Caco-2 (cell line): Measurements from ENCODE around the gene PRRT1. TPM values are rescaled to one million over a fixed set of nuclear protein-coding genes. Genes with fewer than 3 reads are reported as not detected.

Source experiments
- BruUV-seq: library from RNA; stranded (reverse); fragments of 400-500 nt; replicated peaks from 2 replicates; lab custom pipeline; 2021; lab: Mats Ljungman, UMichigan
- CTCF ChIA-PET: fragments of 300-600 bp; sonication (Branson Sonifier 250); formaldehyde crosslinking; loops from one replicate; lab custom pipeline; 2022; ENCODE audit warnings: antibody characterized with exemption; lab: Charles Lee
- POLR2A ChIA-PET: fragments of 300-600 bp; sonication (Branson Sonifier 250); formaldehyde crosslinking; loops from one replicate; lab custom pipeline; 2022; ENCODE audit warnings: antibody characterized with exemption; lab: Charles Lee
- DNase-seq, 2 experiments: peaks; one replicate each; pipeline versions ENCODE4 v3.0.0 to v3.0.0-alpha.2; 2020 to 2022
- H3K27me3 ChIP-seq: replicated peaks from 2 replicates; pipeline ENCODE4 v1.6.0; 2011; ENCODE audit warnings: low read length; ENCODE audit not compliant: control insufficient read depth, insufficient read depth
- H3K36me3 ChIP-seq: 2 replicates; pipeline ENCODE4 v1.5.1; 2011; ENCODE audit warnings: low read length; ENCODE audit not compliant: control insufficient read depth, insufficient read depth
- H3K4me1 ChIP-seq: fragments of 250-450 bp; sonication (Bioruptor Pico); 2 replicates; pipeline ENCODE4 v1.5.1; 2020; ENCODE audit warnings: mild to moderate bottlenecking
- H3K4me3 ChIP-seq: 2 replicates; pipeline ENCODE4 v1.5.1; 2011; ENCODE audit warnings: low read depth, mild to moderate bottlenecking, control low read depth, low read length
- H3K9me3 ChIP-seq: fragments of 250-450 bp; sonication (Bioruptor Pico); 2 replicates; pipeline ENCODE4 v1.5.1; 2020; ENCODE audit warnings: mild to moderate bottlenecking, moderate library complexity
- H3K27ac Mint-ChIP-seq: one replicate; pipeline ENCODE4 v1.8.0; 2022; ENCODE audit warnings: mixed read lengths; ENCODE audit not compliant: unreplicated experiment
- H3K27me3 Mint-ChIP-seq: one replicate; pipeline ENCODE4 v1.8.0; 2022; ENCODE audit warnings: mixed read lengths; ENCODE audit not compliant: insufficient read depth, unreplicated experiment
- H3K36me3 Mint-ChIP-seq: one replicate; pipeline ENCODE4 v1.8.0; 2022; ENCODE audit warnings: mild to moderate bottlenecking, mixed read lengths; ENCODE audit not compliant: insufficient read depth, unreplicated experiment
- H3K4me1 Mint-ChIP-seq: one replicate; pipeline ENCODE4 v1.8.0; 2022; ENCODE audit warnings: low read depth, mixed read lengths; ENCODE audit not compliant: unreplicated experiment
- H3K4me3 Mint-ChIP-seq: one replicate; pipeline ENCODE4 v1.8.0; 2022; ENCODE audit warnings: mild to moderate bottlenecking, moderate library complexity, mixed read lengths; ENCODE audit not compliant: unreplicated experiment
- H3K9me3 Mint-ChIP-seq: one replicate; pipeline ENCODE4 v1.8.0; 2022; ENCODE audit warnings: mixed read lengths; ENCODE audit not compliant: unreplicated experiment
- CTCF ChIP-seq, 2 experiments: fragments of 200-600 bp in 1 of 2; IDR thresholded peaks; 1 replicate in 1 of 2; 2 replicates in 1 of 2; pipeline versions ENCODE4 v1.5.1 to v1.8.0; 2011 to 2022; ENCODE audit warnings: antibody characterized with exemption in 1 of 2, control low read depth in 1 of 2, inconsistent platforms in 1 of 2, low read depth in 1 of 2, low read length in 1 of 2, mild to moderate bottlenecking in 1 of 2, moderate library complexity in 1 of 2; ENCODE audit not compliant: insufficient read depth in 1 of 2, severe bottlenecking in 1 of 2, unreplicated experiment in 1 of 2
- intact Hi-C: fragments of 100-400 bp; cut with micrococcal nuclease; formaldehyde crosslinking; loops from one replicate; pipeline ENCODE4 v1.10.0; 2022; ENCODE audit not compliant: unreplicated experiment
- total RNA-seq: library from RNA; stranded (reverse); gene quantifications from 2 replicates; pipeline ENCODE4 v1.2.3, GENCODE V29; 2022

The PRRT1 gene
- total RNA-seq, 1 experiment from 2014 or later: 2.0 TPM

- POLR2A ChIA-PET: interaction anchor here (0.6 kb wide), 1 partner anchor 21 kb away, joined by 3 read pairs; no protein-coding TSS in a partner anchor
- Mint-ChIP-seq H3K27me3 (no peaks in the 10 kb centered on the region), H3K4me1 (peaks cover 22% of the 10 kb centered on the region), H3K4me3 (peak within 1 kb of the TSS; percentile 47), H3K36me3 (peaks cover 14% of the 10 kb centered on the region), H3K27ac (peak within 1 kb of the TSS; percentile 47), H3K9me3 (no peaks in the 10 kb centered on the region)
- DNase-seq: no peak
- intact Hi-C loops: no loop called here
- Histone ChIP-seq H3K27me3 (no peaks in the 10 kb centered on the region), H3K36me3 (no peaks in the 10 kb centered on the region), H3K9me3 (no peaks in the 10 kb centered on the region), H3K4me3 (no peak within 1 kb of the TSS), H3K4me1 (peaks cover 15% of the 10 kb centered on the region)
- CTCF ChIA-PET: interaction anchor here (0.7 to 1.7 kb wide), 2 partner anchors 86 to 243 kb away, joined by 5 read pairs; no protein-coding TSS in a partner anchor
- BruUV-seq: no TSS peak
- no peak for TF ChIP-seq CTCF (IDR thresholded peaks at IDR 0.05; ENCODE audit: insufficient read depth in 1 of 2, low read depth in 1 of 2, low read length in 1 of 2, severe bottlenecking in 1 of 2, unreplicated experiment in 1 of 2)
These were observed 42.5 kb downstream of the PRRT1 start, which contains the start of gene TNXB for GRCh38 chr6:32109114-32109764. TSS of gene TNXB (minus strand) at chr6:32109338. CDS start at chr6:32098198, 11,140 bp downstream.

GRCh38 chr6:32108727-32109113 lies 43.0 kb downstream of the PRRT1 start:
- ChIA-PET CTCF (interaction anchor here (0.8 kb wide), 1 partner anchor 8 kb away, joined by 4 read pairs; no protein-coding TSS in a partner anchor), POLR2A (no interaction called here)
- intact Hi-C loops: no loop called here
- Histone ChIP-seq H3K4me3 (no peak overlapping the region), H3K36me3 (no peaks in the 10 kb centered on the region), H3K9me3 (no peaks in the 10 kb centered on the region), H3K4me1 (peaks cover 15% of the 10 kb centered on the region), H3K27me3 (no peaks in the 10 kb centered on the region)
- TF ChIP-seq CTCF (IDR thresholded peaks at IDR 0.05; ENCODE audit: insufficient read depth in 1 of 2, low read depth in 1 of 2, low read length in 1 of 2, severe bottlenecking in 1 of 2, unreplicated experiment in 1 of 2): no peak
- Mint-ChIP-seq H3K4me3 (peak overlapping the region; percentile 41), H3K27me3 (no peaks in the 10 kb centered on the region), H3K9me3 (no peaks in the 10 kb centered on the region), H3K27ac (peak overlapping the region; percentile 47), H3K36me3 (peaks cover 14% of the 10 kb centered on the region), H3K4me1 (peaks cover 22% of the 10 kb centered on the region)
- no TSS peak for BruUV-seq
- DNase-seq: no peak

GRCh38 chr6:32108094-32108627 lies 43.6 kb downstream of the PRRT1 start:
- peaks cover 22% of the 10 kb centered on the region for H3K4me1 Mint-ChIP-seq
- H3K36me3 ChIP-seq: no peaks in the 10 kb centered on the region
- no peaks in the 10 kb centered on the region for H3K27me3 Mint-ChIP-seq
- no peak overlapping the region for H3K4me3 ChIP-seq
- peak overlapping the region; percentile 47 for H3K4me3 Mint-ChIP-seq
- no peaks in the 10 kb centered on the region for H3K27me3 ChIP-seq
- TF ChIP-seq CTCF (IDR thresholded peaks at IDR 0.05; ENCODE audit: insufficient read depth in 1 of 2, low read depth in 1 of 2, low read length in 1 of 2, severe bottlenecking in 1 of 2, unreplicated experiment in 1 of 2): no peak
- intact Hi-C loops: no loop called here
- no peaks in the 10 kb centered on the region for H3K9me3 ChIP-seq
- no TSS peak for BruUV-seq
- CTCF ChIA-PET: interaction anchor here (0.8 kb wide), 1 partner anchor 9 kb away, joined by 4 read pairs; no protein-coding TSS in a partner anchor
- H3K4me1 ChIP-seq: peaks cover 15% of the 10 kb centered on the region
- peaks cover 14% of the 10 kb centered on the region for H3K36me3 Mint-ChIP-seq
- H3K27ac Mint-ChIP-seq: no peak overlapping the region
- DNase-seq: no peak
- no peaks in the 10 kb centered on the region for H3K9me3 Mint-ChIP-seq
- POLR2A ChIA-PET: no interaction called here
